Measurements from ENCODE around the gene SLC12A4.

SLC12A4 gene

GRCh38 chr16:67965668-67966548 lies 2.5 kb downstream of the SLC12A4 start:
- in situ Hi-C loops (cut with MboI; ENCODE audit: low sequenced_read_pairs): no loop called here

GRCh38 chr16:67964477-67965131 lies 3.8 kb downstream of the SLC12A4 start:
- in situ Hi-C loops (cut with MboI; ENCODE audit: low sequenced_read_pairs): no loop called here

GRCh38 chr16:67963662-67964321 lies 4.6 kb downstream of the SLC12A4 start:
- in situ Hi-C loops (cut with MboI; ENCODE audit: low sequenced_read_pairs): no loop called here

- in situ Hi-C loops (cut with MboI; ENCODE audit: low sequenced_read_pairs): no loop called here
Observed at GRCh38 chr16:67963292-67963661, 5.2 kb downstream of the SLC12A4 start.

GRCh38 chr16:67962135-67962534 lies 6.3 kb downstream of the SLC12A4 start:
- in situ Hi-C loops (cut with MboI; ENCODE audit: low sequenced_read_pairs): no loop called here

- in situ Hi-C loops (cut with MboI; ENCODE audit: low sequenced_read_pairs): no loop called here
Observed at GRCh38 chr16:67961551-67961957, 6.9 kb downstream of the SLC12A4 start.

- in situ Hi-C loops (cut with MboI; ENCODE audit: low sequenced_read_pairs): no loop called here
Observed at GRCh38 chr16:67959536-67960329, 8.7 kb downstream of the SLC12A4 start.

- in situ Hi-C loops (cut with MboI; ENCODE audit: low sequenced_read_pairs): no loop called here
Observed at GRCh38 chr16:67957622-67958021, 10.8 kb downstream of the SLC12A4 start.

GRCh38 chr16:67954421-67955196 lies 13.8 kb downstream of the SLC12A4 start:
- in situ Hi-C loops (cut with MboI; ENCODE audit: low sequenced_read_pairs): no loop called here

- in situ Hi-C loops (cut with MboI; ENCODE audit: low sequenced_read_pairs): no loop called here
Observed at GRCh38 chr16:67953641-67954375, 14.6 kb downstream of the SLC12A4 start.

GRCh38 chr16:67951485-67951884 lies 17.0 kb downstream of the SLC12A4 start:
- in situ Hi-C loops (cut with MboI; ENCODE audit: low sequenced_read_pairs): no loop called here

- in situ Hi-C loops (cut with MboI; ENCODE audit: low sequenced_read_pairs): no loop called here
Observed at GRCh38 chr16:67950335-67950843, 18.0 kb downstream of the SLC12A4 start.

- in situ Hi-C loops (cut with MboI; ENCODE audit: low sequenced_read_pairs): no loop called here
Observed at GRCh38 chr16:67949645-67950044, 18.8 kb downstream of the SLC12A4 start.

- in situ Hi-C loops (cut with MboI; ENCODE audit: low sequenced_read_pairs): no loop called here
Observed at GRCh38 chr16:67948015-67948414, 20.4 kb downstream of the SLC12A4 start.

- in situ Hi-C loops (cut with MboI; ENCODE audit: low sequenced_read_pairs): no loop called here
Observed at GRCh38 chr16:67946966-67947558, 21.4 kb downstream of the SLC12A4 start.

GRCh38 chr16:67946128-67946569 lies 22.3 kb downstream of the SLC12A4 start:
- in situ Hi-C loops (cut with MboI; ENCODE audit: low sequenced_read_pairs): no loop called here

- in situ Hi-C loops (cut with MboI; ENCODE audit: low sequenced_read_pairs): no loop called here
Observed at GRCh38 chr16:67945392-67945933, 23.0 kb downstream of the SLC12A4 start.

GRCh38 chr16:67944690-67945391 lies 23.6 kb downstream of the SLC12A4 start:
- in situ Hi-C loops (cut with MboI; ENCODE audit: low sequenced_read_pairs): no loop called here
